Omental fat pad (tissue), 4 donors: ENCODE data around the gene VPS26B. TPM values are rescaled to one million over a fixed set of nuclear protein-coding genes. Genes with fewer than 3 reads are reported as not detected.
A peak's percentile ranks its signal among the peaks of the same experiment; 100 is the strongest.
"Not testable (repeated sequence)": the region's sequence is repeated elsewhere in the genome, so short reads cannot be mapped to it uniquely, and the experiment has no call there.

Source experiments
- ATAC-seq: fragments of 150-250 bp; one replicate; pipeline ENCODE4 v1.9.1; 2016; ENCODE audit warnings: mild to moderate bottlenecking, moderate library complexity; ENCODE audit not compliant: low FRiP score
- DNase-seq: peaks from one replicate; pipeline ENCODE4 v3.0.0-alpha.2; 2019; ENCODE audit warnings: low spot score
- total RNA-seq, 4 donors: library from RNA; depleted of rRNA; stranded (reverse); fragments of >200 nt; gene quantifications; one replicate each; pipeline ENCODE4 v1.1.0, GENCODE V29; 2016
- TF ChIP-seq, protein P1 (sequence below), 3 donors: fragments of 450-650 bp; IDR thresholded peaks; one replicate each; pipeline ENCODE4 v1.5.1; 2016 to 2017; ENCODE audit warnings: antibody characterized with exemption in 3 of 3, mild to moderate bottlenecking in 3 of 3, moderate library complexity in 2 of 3

VPS26B gene
- total RNA-seq, 4 donors from 2014 or later = 25.4 to 52.8 (median 37.0) TPM

DNA sequence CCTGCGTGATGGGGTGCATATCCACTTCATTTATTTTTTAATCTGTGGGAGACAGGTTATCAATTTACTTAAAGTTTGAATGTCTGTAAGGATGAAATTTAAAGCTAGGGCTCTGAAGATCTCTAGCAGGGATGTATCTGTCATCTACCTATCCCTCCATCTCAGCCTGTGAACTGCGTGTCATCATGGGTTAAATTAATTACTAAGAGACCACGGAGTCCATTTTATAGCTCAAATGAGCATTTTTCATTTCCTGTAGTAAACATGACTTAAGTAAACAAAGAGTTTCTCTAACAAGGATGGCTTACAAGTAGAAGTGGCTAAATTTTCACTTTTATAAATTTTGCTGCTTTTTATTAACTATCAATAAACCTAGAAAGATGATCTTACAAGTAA, 48.8 kb downstream of the VPS26B start:
- TF ChIP-seq, protein P1, sequence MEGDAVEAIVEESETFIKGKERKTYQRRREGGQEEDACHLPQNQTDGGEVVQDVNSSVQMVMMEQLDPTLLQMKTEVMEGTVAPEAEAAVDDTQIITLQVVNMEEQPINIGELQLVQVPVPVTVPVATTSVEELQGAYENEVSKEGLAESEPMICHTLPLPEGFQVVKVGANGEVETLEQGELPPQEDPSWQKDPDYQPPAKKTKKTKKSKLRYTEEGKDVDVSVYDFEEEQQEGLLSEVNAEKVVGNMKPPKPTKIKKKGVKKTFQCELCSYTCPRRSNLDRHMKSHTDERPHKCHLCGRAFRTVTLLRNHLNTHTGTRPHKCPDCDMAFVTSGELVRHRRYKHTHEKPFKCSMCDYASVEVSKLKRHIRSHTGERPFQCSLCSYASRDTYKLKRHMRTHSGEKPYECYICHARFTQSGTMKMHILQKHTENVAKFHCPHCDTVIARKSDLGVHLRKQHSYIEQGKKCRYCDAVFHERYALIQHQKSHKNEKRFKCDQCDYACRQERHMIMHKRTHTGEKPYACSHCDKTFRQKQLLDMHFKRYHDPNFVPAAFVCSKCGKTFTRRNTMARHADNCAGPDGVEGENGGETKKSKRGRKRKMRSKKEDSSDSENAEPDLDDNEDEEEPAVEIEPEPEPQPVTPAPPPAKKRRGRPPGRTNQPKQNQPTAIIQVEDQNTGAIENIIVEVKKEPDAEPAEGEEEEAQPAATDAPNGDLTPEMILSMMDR (IDR thresholded peaks at IDR 0.05) = no peak
- ATAC-seq = no peak
- DNase-seq = no peak

- TF ChIP-seq, protein P1 (IDR thresholded peaks at IDR 0.05) = no peak
- ATAC-seq = no peak
Measured at GRCh38 chr11:134275188-134275533, 50.7 kb downstream of the VPS26B start.

DNA sequence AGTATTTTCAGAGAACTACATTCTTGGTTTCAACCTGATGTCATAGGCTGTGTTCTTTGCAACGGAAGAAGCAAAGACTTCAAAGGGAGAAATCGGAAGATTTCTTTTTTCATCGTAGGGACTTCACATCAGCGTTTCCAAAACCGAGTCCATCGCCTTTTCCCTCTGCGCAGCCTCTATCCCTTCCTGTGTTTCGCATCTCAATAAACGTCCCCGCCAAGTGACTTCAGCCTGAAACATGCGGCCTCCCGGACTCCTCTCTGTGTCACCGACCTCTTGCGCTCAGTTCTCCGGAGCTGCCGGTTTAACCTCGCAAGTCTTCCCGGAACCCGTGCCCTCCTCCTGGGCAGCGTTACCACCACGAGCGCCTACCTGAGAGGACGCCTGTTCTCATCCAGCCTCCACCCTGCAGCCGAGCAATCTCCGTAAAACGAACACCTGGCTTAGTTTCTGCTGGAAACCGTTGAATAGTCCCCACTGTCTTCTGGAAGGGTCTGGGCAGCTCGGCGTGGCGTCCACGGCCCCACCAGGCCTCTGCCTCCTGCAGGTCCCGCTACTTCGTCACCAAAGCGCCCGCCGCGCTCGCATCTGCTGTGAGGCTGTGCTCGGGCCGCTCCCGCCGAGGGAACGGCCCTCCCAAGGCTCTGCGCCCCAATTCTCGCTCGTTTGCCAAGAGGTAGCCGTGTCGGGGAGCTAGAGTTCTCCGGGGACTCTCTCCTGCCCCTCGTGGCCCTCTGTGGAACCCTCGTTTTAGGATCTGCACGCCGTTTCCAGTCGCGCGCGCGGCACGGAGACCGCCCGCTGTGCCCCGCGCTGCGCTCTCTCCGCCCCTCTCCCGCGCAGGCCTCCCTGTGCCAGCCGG, 51.3 kb downstream of the VPS26B start, which contains the start of gene GLB1L3:
GLB1L3 (plus strand) TSS at position 846 of the 862 bp plus-strand sequence. CDS start 362 bp downstream, outside the sequence.
- TF ChIP-seq, protein P1 (IDR thresholded peaks at IDR 0.05) = no peak
- ATAC-seq = peak; percentile 41
- DNase-seq = no peak

More at GRCh38 chr11:134275188-134275533, 50.7 kb downstream of the VPS26B start:
- no peak for DNase-seq

- ATAC-seq (no peak), DNase-seq (no peak)
- TF ChIP-seq, protein P1 (IDR thresholded peaks at IDR 0.05) = no peak
Measured at GRCh38 chr11:134276396-134277182, 52.1 kb downstream of the VPS26B start.

DNA sequence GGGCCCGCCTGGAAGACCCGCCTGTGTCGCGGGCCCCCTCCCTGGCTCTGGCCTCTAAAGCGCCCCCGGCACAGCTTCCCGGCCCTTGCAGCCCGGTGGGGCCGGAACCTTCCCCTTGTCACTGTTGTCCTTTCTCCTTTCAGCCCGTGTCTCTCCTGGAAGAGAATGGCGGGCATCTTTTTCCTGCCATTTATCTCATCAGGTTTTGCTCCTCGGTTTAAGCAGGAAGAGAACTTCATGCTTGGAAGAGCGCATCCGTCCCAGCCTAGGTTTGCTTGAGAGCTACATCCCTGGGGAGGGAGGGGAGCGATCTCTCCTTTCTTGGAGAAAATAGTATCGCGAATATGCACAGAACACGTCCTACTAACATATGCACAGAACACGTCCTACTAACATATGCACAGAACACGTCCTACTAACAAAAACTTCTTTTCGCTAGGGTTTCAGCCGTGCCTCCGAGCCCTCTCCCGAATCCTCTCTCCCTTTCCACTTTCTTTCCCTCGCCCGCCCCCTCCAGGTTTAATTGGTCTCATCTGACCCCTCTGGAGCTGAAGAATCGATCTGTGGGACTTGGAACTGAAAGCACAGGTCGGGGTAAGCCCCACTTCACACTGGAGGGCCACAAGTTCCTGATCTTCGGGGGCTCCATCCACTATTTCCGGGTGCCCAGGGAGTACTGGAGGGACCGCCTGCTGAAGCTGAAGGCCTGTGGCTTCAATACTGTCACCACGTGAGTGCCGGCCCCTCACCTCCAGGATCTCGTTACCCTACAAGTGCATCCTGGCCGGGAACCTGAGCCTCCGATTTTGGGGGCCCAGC, 52.9 kb downstream of the VPS26B start:
- ATAC-seq (no peak), DNase-seq (no peak)
- TF ChIP-seq, protein P1 (IDR thresholded peaks at IDR 0.05) = no peak

DNA sequence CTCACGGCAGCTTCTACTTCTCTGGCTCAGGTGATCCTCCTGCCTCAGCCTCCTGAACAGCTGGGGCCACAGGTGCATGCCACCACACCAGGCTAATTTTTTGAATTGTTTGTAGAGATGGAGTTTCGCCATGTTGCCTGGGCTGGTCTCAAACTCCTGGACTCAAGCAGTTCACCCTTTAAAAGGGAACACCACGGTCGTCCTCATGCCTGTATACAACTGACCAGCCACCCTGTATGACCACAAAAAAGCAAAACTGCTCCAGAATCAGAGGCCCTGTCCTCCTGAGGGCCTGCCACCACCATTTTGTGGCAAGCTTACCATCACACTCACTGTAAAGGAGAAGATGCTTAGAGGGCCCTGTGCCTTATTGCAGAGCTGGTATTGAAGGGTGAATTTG, 53.9 kb downstream of the VPS26B start:
- no peak for ATAC-seq
- TF ChIP-seq, protein P1 (IDR thresholded peaks at IDR 0.05) = no peak
- DNase-seq = no peak

DNA sequence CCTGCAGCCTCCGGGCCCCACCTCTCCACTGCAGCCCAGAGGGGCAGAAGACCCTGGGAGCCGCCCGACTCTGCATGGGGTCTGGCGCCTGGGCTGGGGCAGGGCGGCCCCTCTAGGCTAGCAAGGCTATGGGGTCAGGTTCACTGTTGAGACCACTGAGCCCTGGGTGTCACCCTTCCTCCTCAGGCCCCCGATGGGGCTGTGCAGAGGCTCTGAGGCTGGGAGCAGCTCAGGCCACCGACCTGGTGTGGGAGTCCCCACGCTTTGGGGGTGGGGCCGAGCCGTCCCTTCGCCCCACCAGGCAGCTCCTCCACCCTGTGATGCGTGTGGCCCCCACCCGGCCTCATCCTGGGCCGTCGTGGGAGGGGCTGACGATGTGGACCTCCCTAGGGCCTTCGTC, 57.2 kb downstream of the VPS26B start:
- DNase-seq, ATAC-seq: not testable (repeated sequence)
